Parathyroid adenoma (tissue), 2 donors: ENCODE data around the gene ACOX3.

Experiments used
- H2AFZ ChIP-seq: fragments of 300-600 bp; sonication (generic); one replicate; pipeline ENCODE4 v1.7.0; 2017; ENCODE audit warnings: antibody characterized with exemption, mild to moderate bottlenecking
- H3K27ac ChIP-seq: fragments of 300-600 bp; sonication (generic); one replicate; pipeline ENCODE4 v1.7.0; 2017
- H3K27me3 ChIP-seq: fragments of 300-600 bp; sonication (generic); one replicate; pipeline ENCODE4 v1.7.0; 2017; ENCODE audit warnings: low read length; ENCODE audit not compliant: control insufficient read depth, insufficient read depth
- H3K36me3 ChIP-seq: fragments of 300-600 bp; sonication (generic); one replicate; pipeline ENCODE4 v1.7.0; 2017; ENCODE audit warnings: low read length; ENCODE audit not compliant: control insufficient read depth, insufficient read depth
- H3K4me1 ChIP-seq: fragments of 300-600 bp; sonication (generic); one replicate; pipeline ENCODE4 v1.7.0; 2017; ENCODE audit warnings: control low read depth
- H3K4me2 ChIP-seq: fragments of 300-600 bp; sonication (generic); one replicate; pipeline ENCODE4 v1.7.0; 2017; ENCODE audit warnings: low read length
- H3K4me3 ChIP-seq: fragments of 300-600 bp; sonication (generic); one replicate; pipeline ENCODE4 v1.7.0; 2017; ENCODE audit warnings: low read depth, low read length
- H3K79me2 ChIP-seq: fragments of 300-600 bp; sonication (generic); one replicate; pipeline ENCODE4 v1.7.0; 2017; ENCODE audit warnings: control low read depth
- H3K9ac ChIP-seq: fragments of 300-600 bp; sonication (generic); one replicate; pipeline ENCODE4 v1.7.0; 2017; ENCODE audit warnings: mild to moderate bottlenecking
- H3K9me3 ChIP-seq: fragments of 300-600 bp; sonication (generic); one replicate; pipeline ENCODE4 v1.7.0; 2017; ENCODE audit warnings: low read length; ENCODE audit not compliant: control insufficient read depth
- TF ChIP-seq, protein P1 (sequence below): fragments of 300-600 bp; sonication (generic); IDR thresholded peaks from one replicate; pipeline ENCODE4 v1.7.0; 2017; ENCODE audit warnings: antibody characterized with exemption, mild to moderate bottlenecking
- donor health status: primary hyperparathyroidism.

Gene ACOX3

DNA sequence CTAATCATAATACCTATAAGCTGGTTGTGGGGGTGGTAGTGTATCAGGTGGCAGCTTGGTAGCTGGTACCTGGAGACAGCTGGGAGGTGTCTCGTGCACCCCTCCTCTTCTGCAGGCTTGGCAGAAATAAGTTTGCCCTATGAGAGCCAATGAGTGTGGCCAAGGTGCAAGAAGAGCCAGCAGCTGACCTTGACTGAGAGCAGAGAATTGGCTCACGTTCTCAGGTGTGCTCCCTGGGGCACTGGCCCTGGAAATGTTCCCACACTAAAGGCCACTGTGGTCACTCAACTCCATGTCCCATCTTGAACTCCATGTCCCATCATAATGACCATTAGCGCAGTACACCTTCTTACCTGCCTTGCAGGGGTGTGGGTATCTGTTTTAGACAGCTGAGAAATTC, 13.4 kb upstream of the ACOX3 start:
- TF ChIP-seq, protein P1, sequence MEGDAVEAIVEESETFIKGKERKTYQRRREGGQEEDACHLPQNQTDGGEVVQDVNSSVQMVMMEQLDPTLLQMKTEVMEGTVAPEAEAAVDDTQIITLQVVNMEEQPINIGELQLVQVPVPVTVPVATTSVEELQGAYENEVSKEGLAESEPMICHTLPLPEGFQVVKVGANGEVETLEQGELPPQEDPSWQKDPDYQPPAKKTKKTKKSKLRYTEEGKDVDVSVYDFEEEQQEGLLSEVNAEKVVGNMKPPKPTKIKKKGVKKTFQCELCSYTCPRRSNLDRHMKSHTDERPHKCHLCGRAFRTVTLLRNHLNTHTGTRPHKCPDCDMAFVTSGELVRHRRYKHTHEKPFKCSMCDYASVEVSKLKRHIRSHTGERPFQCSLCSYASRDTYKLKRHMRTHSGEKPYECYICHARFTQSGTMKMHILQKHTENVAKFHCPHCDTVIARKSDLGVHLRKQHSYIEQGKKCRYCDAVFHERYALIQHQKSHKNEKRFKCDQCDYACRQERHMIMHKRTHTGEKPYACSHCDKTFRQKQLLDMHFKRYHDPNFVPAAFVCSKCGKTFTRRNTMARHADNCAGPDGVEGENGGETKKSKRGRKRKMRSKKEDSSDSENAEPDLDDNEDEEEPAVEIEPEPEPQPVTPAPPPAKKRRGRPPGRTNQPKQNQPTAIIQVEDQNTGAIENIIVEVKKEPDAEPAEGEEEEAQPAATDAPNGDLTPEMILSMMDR = no peak
- Histone ChIP-seq H3K9ac (no peak overlapping the region), H3K9me3 (no peaks in the 10 kb centered on the region), H3K27ac (no peak overlapping the region), H3K79me2 (no peaks in the 10 kb centered on the region), H3K27me3 (no peaks in the 10 kb centered on the region), H2AFZ (no peak overlapping the region), H3K4me3 (no peak overlapping the region), H3K36me3 (no peaks in the 10 kb centered on the region), H3K4me1 (no peaks in the 10 kb centered on the region), H3K4me2 (no peak overlapping the region)

DNA sequence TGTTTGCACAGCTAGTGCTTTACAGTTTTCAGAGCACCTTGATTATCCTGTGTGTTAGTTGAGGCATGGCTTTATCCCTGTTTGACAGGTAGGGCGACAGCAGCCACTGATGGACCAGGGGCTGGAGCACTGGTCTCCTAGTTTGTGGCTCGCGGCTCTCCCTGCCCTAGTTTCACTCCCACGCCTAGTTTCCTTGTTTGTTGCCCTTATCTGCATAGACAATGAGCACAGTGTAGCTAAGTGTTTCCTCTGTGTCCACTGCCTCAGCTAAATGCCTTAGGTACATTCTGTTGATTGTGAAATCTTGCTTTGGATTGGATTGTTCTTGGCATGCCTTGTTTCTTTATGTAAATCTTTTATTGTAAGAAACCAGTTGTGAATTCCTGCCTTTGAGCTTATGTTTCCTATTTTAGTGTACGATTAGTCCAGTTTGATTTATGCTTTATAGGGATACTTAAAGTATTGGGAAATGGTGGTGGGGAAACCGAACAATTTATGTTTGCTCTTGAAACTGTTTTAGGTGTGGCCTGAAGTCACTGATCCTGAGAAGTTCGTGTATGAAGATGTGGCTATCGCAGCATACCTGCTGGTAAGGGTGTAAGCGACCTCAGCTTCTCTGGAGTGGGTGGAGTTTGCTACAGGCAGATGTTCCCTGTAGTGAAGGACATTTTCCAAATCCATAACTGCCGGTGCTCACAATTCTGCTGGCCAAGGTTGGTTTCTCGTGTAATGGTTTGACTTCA, 11.1 kb upstream of the ACOX3 start:
- no peak overlapping the region for H3K27ac ChIP-seq
- no peaks in the 10 kb centered on the region for H3K9me3 ChIP-seq
- no peak overlapping the region for H3K9ac ChIP-seq
- H3K36me3 ChIP-seq = no peaks in the 10 kb centered on the region
- H3K79me2 ChIP-seq = no peaks in the 10 kb centered on the region
- H2AFZ ChIP-seq = no peak overlapping the region
- no peak overlapping the region for H3K4me3 ChIP-seq
- H3K27me3 ChIP-seq = no peaks in the 10 kb centered on the region
- H3K4me1 ChIP-seq = no peaks in the 10 kb centered on the region
- TF ChIP-seq, protein P1 = no peak
- H3K4me2 ChIP-seq = no peak overlapping the region

DNA sequence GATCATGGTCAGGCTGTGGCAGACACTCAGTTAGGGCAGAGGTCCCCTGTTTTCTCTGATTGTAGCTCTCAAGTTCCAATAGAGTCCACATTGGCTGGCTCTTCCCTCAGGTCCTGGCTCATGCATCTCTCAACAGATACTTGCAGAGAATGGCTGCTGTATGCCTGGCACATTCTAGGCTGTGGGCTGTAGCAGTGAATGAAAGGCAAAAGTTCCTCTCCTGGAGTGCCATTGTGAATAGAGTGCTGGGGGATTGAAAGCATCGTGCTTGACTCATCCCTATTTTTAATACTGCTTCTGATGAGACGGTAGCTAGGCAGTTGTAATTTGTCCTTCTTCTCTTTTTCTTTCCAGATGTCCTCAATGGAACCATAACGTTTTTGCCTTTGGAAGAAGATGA, 5.6 kb upstream of the ACOX3 start:
- Histone ChIP-seq H3K36me3 (no peaks in the 10 kb centered on the region), H3K4me2 (no peak overlapping the region), H3K27ac (no peak overlapping the region), H3K4me1 (peaks cover 4% of the 10 kb centered on the region), H3K9ac (no peak overlapping the region), H3K27me3 (no peaks in the 10 kb centered on the region), H3K9me3 (no peaks in the 10 kb centered on the region), H3K4me3 (no peak overlapping the region), H3K79me2 (peaks cover 11% of the 10 kb centered on the region), H2AFZ (no peak overlapping the region)
- TF ChIP-seq, protein P1 = no peak

DNA sequence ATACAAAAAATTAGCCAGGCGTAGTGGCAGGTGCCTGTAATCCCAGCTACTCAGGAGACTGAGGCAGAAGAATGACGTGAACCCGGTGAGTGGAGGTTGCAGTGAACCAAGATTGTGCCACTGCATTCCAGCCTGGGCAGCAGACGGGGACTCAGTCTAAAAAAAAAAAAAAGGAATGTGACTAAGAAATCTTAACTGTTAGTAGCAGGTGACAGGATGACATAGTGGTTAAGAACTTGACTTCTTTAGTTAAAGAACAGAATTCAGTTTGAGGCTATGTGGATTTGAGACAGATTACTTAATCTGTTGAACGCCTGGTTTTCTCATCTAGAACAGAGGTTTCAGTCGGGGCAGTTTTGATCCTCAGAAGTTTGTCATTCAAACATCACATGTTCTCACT, 3.3 kb upstream of the ACOX3 start:
- Histone ChIP-seq H3K4me1 (peaks cover 4% of the 10 kb centered on the region), H3K4me3 (no peak overlapping the region), H3K9me3 (no peaks in the 10 kb centered on the region), H3K27ac (no peak overlapping the region), H3K79me2 (peaks cover 18% of the 10 kb centered on the region), H2AFZ (no peak overlapping the region), H3K36me3 (no peaks in the 10 kb centered on the region), H3K4me2 (no peak overlapping the region), H3K9ac (no peak overlapping the region), H3K27me3 (no peaks in the 10 kb centered on the region)
- TF ChIP-seq, protein P1 = no peak
